DND-41 (cell line): Measurements from ENCODE around the gene ATP8A2.

Source experiments
- CTCF ChIP-seq: IDR thresholded peaks from 2 replicates; pipeline ENCODE4 v1.5.1; 2012; ENCODE audit warnings: borderline replicate concordance, low read length, moderate library complexity, mild to moderate bottlenecking; ENCODE audit not compliant: poor library complexity, severe bottlenecking; ENCODE audit errors: extremely low read depth
- EZH2 ChIP-seq: IDR thresholded peaks from 3 replicates; pipeline ENCODE4 v1.6.1; 2012; ENCODE audit warnings: borderline replicate concordance, low read depth, mild to moderate bottlenecking, moderate library complexity, low read length, inconsistent platforms; ENCODE audit not compliant: severe bottlenecking

DNA sequence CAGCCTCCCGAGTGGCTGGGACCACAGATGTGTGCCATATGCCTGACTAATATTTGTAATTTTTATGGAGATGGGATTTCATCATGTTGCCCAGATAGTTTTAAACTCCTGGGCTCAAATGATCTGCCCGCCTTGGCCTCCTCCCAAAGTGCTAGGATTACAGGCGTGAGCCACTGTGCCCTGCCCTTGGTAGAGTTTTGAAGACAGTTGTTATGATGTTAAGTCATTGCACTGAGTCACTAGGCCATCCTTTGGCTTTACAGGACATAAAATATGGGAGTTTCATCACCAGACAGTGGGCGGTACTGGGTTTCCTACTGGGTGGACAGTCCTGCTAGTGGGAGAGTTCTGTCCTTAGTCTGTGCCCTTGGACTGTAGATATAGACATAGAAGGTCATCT is 282.5 kb downstream of the ATP8A2 start:
- TF ChIP-seq CTCF (no peak), EZH2 (no peak)
